CD1c-positive myeloid dendritic cell (primary cell): ENCODE data around the gene CPSF3.

Experiments used
- DNase-seq: peaks from one replicate; pipeline ENCODE4 v3.0.0-alpha.2; 2016; ENCODE audit errors: extremely low spot score

Gene CPSF3

GRCh38 chr2:9423100-9423921 lies at the start of gene CPSF3, which contains the start of gene ITGB1BP1:
TSS of gene CPSF3 (plus strand) at chr2:9423654. CDS start at chr2:9423774, 120 bp downstream.
TSS of gene ITGB1BP1 (minus strand) at chr2:9423528. CDS start at chr2:9418697, 4,831 bp downstream.
- peak; percentile 99 for DNase-seq

- DNase-seq, result no peak
Measured at GRCh38 chr2:9374071-9374730, 49.3 kb upstream of the CPSF3 start.

GRCh38 chr2:9375857-9376428 lies 47.5 kb upstream of the CPSF3 start:
- DNase-seq, result no peak

- no peak for DNase-seq
Measured at GRCh38 chr2:9377461-9378097, 45.9 kb upstream of the CPSF3 start.

- DNase-seq, result no peak
Measured at GRCh38 chr2:9378433-9379390, 44.7 kb upstream of the CPSF3 start.

GRCh38 chr2:9379391-9379755 lies 44.1 kb upstream of the CPSF3 start:
- DNase-seq, result no peak

GRCh38 chr2:9380702-9381628 lies 42.5 kb upstream of the CPSF3 start:
- DNase-seq, result no peak

- DNase-seq, result no peak
Measured at GRCh38 chr2:9382604-9383235, 40.7 kb upstream of the CPSF3 start.

- DNase-seq, result no peak
Measured at GRCh38 chr2:9384521-9384920, 38.9 kb upstream of the CPSF3 start.

GRCh38 chr2:9385841-9386240 lies 37.6 kb upstream of the CPSF3 start:
- no peak for DNase-seq

GRCh38 chr2:9388199-9388681 lies 35.2 kb upstream of the CPSF3 start:
- no peak for DNase-seq

- no peak for DNase-seq
Measured at GRCh38 chr2:9388950-9389911, 34.2 kb upstream of the CPSF3 start.

GRCh38 chr2:9390151-9390850 lies 33.2 kb upstream of the CPSF3 start:
- DNase-seq, result no peak

GRCh38 chr2:9390991-9391390 lies 32.5 kb upstream of the CPSF3 start:
- no peak for DNase-seq

- DNase-seq, result no peak
Measured at GRCh38 chr2:9391961-9392720, 31.3 kb upstream of the CPSF3 start.

GRCh38 chr2:9392898-9393765 lies 30.3 kb upstream of the CPSF3 start:
- DNase-seq, result no peak
